HK-2 (cell line): ENCODE data around the gene SYVN1.
A peak's percentile ranks its signal among the peaks of the same experiment; 100 is the strongest.
"Not testable (repeated sequence)": the region's sequence is repeated elsewhere in the genome, so short reads cannot be mapped to it uniquely, and the experiment has no call there.

ENCODE experiments used
- DNase-seq: peaks from one replicate; pipeline ENCODE4 v3.0.0-alpha.2; 2018; ENCODE audit not compliant: unreplicated experiment

SYVN1 gene

DNA sequence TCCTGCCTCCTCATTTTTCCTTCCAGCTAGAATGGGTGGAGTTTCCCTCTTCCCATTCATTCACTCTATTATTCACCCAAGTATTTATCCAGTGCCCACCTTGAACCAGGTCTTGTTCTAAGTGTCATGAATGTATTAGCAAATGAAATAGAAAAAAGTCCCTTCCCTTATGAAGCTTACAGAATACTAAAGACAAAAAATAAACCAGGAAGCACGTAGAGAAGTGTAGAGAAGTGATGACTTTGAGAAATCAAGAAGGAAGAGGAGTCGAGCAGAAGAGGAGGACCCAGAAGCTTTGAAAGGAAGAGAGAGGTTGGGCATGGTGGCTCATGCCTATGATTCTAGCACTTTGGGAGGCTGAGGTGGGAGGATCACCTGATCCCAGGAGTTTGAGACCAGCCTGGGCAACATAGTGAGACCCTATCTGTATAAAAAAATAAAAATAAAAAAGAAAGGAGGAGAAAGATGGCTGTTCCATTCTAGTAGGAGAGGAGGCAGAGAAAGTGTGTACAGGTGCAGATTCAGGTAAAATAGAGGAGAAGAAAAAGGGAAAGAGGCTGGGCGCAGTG lies 17.1 kb upstream of the SYVN1 start:
- no peak for DNase-seq

DNA sequence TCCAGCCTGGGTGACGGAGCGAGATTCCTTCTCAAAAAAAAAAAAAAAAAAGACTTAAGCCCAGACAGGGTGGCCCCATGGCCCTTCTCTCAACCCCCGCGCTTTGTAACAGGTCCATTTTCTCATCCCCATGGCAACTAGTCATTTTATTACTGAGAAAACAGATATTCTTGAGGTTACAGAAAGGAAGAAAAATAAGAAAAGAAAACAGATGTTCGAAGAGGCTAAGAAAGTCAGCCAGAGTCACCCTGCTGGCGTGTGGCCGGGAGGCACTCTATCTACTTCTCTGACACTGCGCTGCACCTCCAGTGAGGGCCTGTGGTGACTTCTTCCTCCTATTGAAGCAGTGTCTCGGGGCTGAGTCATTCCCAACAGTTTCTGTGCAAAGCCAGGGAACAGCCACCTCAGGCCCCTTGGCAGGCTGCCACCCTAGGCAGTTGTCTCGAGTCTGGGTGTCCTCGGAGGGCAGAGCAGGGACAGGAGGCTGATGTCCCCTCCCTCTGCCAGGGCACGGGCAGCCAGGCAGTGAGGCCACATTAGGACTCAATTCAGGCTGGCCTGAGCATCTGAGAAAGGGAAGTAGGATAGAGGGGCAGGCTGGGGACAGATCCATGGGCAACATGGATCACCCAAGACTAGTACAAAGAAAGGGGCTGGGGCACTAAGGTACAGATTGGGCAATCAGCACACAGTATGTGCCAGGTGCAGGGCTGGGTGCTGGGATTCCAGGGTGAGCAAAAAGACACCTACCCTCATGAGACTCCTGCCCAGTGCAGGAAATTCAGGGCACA lies 16.4 kb upstream of the SYVN1 start:
- peak; percentile 82 for DNase-seq

DNA sequence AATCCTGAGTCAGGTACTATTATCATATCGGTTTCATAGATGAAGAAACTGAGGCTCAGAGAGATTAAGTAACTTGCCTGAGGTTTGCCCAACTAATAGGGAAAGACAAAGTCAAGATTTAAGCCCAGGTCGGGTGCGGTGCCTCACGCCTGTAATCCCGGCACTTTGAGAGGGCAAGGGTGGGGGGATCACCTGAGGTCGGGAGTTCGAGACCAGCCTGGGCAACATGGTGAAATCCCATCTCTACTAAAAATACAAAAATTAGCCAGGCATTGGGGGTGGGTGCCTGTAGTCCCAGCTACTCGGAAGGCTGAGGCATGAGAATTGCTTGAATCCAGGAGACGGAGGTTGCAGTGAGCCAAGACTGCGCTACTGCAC lies 15.8 kb upstream of the SYVN1 start:
- DNase-seq = not testable (repeated sequence)

DNA sequence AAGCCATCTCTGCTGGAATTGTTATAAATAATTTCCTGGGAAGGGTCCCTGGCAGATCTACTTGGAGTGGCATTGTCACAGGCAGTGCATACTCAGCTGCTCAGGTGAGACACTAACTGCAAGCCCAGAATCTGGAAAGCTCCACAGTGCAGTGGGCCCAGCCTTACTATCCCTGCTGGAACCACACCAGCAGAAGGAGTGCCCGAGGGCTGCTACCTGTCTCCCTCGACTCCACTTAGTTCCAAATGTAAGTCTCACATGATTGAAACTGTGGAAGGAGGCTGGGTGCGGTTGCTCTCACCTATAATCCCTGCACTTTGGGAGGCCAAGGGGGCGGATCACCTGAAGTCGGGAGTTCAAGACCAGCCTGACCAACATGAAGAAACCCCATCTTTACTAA lies 14.3 kb upstream of the SYVN1 start:
- no peak for DNase-seq

DNA sequence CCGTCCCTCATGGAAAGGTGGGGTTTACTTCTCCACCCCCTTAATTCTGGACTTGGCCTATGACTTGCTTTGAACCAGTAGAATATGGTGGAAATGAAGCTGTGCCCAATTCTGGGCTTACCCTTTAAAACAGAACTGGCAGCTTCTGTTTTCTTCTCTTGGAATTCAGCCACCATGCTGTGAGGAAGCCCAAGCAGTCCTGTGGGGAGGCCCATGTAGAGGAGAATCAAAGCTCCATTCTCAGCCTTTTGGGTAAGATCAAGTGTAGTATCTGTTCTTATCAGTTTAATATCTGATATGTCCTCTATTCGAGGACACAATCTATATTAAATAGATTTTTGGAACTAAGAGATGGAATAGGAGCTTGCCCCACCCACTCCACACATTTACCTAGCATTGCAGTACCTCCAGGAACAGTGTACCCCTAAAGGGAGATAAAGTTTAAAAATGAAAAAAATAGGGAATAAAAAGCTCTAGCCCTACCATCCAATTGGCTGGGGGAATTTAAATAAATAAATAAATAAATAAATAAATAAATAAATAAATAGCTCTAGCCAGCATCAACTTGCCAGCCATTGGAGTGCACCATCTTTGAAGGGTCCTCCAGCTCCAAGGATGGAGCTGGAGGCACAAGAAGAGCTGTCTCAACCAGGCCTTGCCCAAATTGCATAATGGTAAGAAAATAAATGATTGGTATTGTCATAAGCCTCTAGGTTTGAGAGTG lies 13.2 kb upstream of the SYVN1 start:
- DNase-seq = no peak

DNA sequence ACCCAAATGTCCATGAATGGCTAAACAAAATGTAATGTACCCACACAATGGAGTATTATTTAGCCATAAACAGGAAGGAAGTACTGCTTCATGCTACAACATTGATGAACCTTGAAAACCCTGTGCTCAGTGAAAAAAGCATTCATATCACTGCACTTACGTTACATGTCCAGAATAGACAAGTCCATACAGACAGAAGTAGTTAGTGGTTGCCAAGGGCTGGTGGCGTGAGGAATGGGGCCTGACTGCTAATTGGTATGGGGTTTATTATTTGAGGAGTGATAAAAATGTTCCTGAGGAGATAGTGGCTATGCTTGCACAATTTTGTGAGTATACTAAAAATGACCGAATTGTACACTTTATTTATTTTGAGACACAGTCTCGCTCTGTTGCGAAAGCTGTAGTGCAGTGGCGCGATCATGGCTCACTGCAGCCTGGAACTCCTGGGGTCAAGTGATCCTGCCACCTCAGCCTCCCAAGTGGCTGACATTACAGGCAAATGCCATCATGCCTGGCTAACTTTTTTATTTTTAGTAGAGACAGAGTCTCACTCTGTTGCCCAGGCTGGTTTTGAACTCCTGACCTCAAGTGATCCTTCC lies 7.7 kb upstream of the SYVN1 start:
- no peak for DNase-seq

DNA sequence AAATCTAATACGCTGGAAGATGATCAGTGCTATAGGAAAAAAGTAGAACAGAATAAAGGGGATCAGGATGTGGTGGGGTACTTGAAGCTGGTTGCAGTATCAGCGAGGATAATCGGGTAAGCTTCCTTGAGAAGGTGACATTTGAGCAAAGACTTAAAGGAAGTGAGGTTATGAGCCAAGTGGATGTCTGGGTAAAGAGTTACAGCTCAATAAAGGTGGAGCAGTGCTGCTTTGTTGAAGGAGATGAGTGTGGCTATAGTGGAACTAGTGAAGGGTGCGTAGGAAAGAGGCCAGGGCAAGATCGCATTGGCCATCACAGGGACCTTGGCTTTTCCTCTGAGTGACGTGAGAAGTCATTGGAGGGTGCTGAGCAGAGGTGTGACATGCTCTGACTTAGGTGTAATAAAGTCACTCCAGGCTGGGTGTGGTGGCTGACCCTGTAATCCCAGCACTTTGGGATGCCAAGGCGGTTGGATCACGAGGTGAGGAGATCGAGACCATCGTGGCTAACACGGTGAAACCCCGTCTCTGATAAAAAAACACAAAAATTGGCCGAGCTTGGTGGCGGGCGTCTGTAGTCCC lies 2.3 kb upstream of the SYVN1 start:
- DNase-seq = no peak

DNA sequence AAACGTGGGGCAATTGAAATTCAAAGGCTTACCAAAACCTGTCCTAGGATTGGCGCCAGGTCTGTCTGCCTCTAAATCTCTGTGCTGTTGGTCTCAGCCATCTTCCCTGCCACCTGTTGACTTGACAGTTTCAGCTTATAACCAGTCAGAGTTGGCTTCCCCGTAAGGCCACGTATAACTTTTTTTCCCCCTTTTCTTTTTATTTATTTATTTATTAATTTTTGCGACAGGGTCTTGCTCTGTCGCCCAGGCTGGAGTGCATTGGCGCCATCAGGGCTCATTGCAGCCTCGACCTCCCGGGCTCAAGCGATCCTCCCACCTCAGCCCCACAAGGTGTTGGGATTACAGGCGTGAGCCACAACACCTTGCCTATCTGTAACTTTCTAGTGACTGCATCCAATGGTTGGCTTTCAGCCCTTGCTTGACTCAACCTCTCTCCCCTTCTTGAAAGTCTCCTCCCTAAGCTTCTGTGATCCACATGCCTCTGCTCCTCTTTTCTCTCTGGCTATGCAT lies 1.4 kb upstream of the SYVN1 start:
- DNase-seq = no peak

DNA sequence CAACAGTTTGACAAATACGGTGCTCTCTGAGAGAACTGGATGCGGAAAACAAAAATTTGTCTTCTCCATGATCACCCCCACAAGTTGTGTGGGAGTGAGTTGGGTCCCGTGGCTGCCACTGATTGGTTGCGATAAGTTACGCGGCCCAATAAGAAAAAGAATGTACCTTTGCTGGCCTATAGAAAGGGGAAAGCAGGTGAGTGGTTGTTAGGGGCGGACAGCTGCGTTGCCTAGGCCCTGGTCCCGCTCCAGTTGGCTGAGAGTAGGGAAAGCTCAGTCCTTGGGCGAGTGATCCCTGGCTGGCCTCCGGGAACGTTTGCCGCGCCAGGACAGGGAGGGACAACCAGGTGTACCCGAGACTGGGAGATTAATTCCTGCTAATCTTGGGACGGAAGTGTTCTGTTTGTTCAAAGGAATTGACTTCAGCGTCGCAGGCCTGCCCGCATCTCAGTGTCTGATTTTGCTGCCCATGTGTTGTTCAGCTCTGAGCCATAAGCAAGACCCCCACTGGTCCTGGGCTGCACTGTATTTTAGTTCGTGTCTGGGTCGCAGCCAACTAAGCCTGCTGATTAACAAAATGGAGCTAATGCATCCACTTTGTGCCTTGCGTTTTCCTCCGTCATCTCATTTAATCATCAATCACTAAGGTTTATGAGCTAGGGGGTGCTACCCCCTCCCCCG lies 773 bp upstream of the SYVN1 start:
- peak; percentile 80 for DNase-seq

DNA sequence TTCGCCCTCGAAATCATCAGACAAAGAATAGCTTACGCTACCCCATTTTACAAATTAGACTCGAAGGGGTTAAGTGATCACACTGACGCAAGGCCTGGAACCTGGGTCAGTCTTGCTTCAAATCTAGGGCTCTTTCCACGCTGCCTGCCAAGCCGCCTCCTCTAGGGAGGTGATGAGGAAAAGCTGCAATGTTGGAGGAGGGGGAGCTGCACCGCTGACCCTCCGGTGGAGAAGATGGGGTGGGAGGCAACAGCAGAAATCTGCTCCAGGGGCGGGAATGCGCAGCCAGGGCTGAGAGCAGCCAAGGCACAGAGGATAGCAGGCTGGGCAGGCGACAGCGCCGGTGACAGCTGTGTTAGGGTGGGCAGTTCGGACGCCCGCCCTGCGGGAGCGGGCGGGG lies 595 bp downstream of the SYVN1 start:
- no peak for DNase-seq

DNA sequence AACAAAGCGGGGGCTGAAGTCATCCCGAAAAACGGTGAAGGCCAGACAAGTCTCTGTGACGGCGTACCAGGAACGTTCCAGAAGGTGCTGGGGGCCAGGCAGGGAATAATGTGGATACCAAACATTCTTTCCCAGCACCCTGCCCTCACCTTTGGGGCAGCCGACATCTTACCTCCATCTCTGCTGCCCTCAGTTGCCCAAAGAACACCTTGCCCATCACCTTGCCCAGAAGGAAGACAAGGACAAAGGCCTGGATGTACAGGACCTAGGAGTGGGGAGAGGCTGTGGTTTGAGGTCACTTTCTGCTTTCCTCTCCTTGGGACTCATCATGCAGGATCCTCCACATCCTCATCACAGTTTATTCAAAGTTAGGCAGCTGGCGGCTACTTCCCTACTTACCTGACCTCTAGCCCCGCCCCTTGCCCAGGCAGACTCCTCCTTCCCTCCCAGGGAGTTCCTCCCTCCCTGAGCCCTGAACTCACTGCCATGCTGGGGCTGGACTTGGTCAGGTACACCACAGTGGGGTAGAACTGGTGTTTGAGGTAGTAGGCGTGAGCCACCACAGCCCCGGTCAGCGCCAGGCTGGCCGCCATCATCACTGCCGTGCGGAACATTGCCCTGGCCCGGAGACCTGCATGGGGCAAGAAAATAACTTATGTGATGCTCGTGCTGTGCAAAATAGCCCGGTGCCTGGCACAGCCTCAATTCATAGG lies 1.2 kb downstream of the SYVN1 start:
- peak; percentile 26 for DNase-seq

DNA sequence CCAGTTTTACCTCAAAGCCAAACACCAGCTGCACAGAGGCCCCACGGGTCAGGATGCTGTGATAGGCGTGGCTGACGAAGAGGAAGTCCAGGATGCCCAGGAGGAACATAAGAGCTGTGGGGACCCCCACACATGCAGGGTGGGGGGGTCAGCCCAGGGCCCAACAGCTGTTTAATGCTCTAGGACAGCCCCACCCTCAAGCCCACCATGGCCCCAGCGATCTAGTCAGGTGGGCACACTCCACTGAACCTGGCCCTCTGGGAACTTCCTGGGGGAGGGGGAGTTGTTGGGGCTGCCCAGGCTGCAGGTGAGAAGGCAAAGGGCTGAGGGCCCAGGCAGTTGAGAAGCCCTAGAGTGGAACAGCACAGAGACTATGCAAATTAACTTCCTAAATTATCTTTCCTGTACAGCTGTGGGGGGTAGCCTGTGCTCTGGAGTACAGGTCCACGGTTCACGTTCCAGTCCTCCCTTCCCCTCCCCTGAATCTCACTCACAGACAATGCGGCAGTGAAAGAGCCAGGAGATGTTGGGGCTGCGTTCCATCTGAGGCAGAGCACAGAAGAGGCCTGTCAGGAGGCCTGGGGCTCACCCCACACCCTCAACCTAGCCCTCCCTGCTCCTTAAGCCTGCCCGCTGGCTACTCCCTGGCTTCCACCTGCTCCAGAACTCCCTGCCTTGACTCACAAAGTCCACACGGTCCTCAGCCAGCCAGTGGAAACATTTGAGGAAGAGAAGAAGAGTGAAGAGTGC lies 1.9 kb downstream of the SYVN1 start:
- no peak for DNase-seq

DNA sequence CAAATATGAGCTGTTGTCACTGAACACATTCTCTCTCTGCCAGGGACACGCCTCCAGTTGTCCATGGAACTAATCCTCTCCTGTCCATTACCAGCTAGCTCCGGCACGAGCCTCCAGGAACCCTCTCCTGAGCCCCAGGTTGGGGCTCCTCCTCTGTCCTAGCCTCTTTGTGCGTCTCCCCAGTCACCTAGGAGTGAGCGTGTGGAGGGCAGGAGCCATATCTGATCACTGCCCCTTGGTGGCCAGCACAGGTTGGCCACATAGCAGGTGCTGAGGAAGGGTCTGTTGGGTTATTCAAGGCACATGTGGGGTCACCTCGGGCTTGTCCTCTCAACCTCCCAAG lies 2.5 kb downstream of the SYVN1 start:
- no peak for DNase-seq

DNA sequence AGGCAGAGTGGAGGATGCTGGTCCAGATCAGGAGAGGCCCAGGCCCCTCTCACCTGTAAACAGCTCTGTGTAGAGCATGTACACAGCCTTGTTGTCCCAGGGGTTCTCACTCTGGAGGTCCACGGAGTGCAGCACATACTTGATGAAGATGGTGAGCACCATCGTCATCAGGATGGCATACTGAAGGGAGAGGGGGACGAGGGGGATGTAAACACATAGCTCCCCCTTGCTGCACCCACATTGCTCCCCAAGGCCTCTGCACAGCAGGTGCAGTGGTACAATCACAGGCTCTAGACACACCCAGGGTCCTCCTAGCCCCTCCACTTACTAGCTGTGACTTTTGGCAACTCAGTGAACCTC lies 2.9 kb downstream of the SYVN1 start:
- no peak for DNase-seq

DNA sequence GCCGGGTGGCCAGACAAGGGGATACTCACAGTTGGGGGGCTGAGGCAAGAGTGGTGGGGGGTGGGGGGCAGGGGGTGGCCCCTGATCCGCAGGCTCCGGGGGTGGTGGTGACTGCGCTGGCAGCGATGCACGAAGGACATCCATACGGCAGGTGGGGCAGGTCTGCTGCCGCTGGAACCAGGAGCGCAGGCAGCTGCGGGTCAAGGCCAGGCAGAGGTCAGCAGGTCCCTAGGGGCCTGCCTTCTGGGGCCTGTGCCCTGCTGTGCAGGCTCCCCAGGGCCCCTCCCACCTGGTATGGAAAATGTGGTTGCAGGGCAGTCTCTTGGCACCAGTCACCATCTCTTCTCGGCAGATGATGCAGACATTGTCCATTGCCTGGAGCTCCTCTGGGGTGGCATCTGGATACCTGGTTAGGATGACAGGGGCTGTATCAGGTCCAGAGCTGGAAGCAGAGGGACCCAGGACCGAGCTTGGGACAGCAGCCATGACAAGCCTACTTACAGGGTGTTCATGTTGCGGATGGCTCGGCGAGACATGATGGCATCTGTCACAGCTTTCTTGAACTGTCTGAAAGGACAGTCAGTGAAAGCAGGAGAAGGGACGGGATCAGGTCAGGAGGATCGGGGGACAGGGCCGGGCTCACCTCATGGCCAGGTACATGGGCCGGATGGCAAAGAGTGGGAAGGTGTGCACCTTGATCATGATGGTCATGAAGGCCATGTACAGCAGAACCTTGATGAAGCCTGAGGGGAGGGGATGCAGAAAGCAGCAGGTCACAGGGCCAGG lies 3.5 kb downstream of the SYVN1 start:
- DNase-seq = no peak

DNA sequence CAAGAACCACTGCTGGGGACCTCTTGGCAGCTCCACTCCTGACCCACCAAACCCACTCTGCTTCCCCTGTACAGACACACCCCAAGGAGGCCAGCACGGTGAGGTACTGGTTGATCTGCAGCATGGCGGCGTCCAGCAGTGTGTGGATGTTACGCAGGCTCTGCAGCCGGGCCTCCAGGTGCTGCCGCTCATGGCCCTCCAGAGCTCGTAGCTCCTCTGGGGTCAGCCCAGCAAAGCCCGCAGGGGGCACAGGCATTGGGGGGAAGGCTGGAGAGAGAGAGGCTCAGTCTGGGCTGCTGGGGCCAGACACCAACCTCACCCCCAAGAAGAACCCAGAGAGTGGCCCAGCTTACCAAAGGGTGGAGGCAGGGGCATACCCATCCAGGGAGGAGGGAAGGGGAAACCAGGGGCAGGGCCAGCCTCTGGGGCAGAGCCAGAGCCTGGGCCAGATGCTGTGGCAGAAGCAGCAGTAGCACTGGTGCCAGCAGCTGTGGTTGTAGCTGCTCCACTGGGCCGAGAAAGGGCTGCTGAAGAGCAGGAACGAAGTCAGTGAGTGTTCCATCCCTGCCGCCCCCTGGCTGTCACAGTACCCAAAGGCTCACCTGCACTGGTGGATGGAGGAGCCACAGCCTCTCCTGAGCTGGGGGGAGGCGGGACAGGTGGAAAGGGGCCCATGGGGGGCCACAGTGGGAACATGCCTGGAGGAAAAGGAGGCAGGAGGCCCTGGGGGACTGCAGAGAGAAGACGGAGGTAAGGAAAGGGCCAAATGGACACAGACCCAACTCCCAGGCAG lies 4.5 kb downstream of the SYVN1 start:
- DNase-seq = no peak

DNA sequence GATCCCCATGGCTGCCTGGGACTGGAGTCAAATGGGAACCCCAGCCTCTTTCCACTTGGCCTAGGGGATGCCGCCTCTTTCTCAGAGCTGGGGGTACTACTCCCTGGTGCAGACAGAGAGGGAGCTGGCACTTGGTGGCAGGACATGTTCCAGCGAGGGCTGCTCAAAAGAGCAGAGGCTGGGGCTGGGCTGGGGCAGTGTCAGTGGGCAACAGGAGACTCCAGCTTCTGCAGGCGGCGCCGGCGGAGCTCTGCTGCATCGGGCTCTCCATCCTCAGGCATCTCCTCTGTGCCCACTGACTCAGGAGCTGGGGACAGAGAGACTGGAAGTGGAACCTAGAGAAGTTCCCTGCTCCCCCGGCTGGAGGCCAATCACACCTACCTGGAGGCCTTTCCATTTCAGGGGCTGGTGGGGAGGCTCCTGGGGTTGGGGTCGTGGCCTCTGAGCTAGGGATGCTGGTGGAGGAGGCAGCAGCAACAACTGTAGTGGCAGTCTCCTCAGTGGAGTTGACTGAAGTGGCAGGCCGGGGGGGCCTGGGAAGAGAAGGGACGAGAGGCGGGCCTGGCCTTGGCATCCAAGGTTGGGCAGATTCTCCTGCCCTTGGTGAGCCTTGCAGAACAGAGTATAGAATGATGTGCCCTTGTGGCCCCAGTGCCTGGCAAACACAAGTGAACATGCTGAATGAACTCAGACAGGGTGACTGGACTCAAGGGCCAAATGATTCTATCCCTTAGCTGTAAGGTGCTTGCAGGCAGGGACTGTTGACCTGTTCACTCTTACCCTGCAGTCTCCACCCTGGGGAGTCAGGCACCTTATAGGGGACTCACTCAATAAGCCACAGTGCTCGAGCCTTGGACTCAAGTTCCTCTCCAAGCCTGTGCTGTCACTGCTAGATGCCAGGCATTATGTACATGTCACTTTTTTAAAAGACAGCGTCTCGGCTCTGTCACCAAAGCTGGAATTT lies 5.9 kb downstream of the SYVN1 start:
- DNase-seq = no peak
